CD14-positive monocyte (primary cell): ENCODE data around the gene RFX4. TPM values are rescaled to one million over a fixed set of nuclear protein-coding genes. Genes with fewer than 3 reads are reported as not detected.

ENCODE experiments used
- DNase-seq, 3 donors: peaks; one replicate each; pipeline ENCODE4 v3.0.0-alpha.2; 2011 to 2022
- H2AFZ ChIP-seq: 2 replicates; pipeline ENCODE4 v1.6.0; 2012; ENCODE audit warnings: mild to moderate bottlenecking, low read depth, low read length, inconsistent platforms; ENCODE audit not compliant: insufficient read depth, poor library complexity, severe bottlenecking
- H3K27ac ChIP-seq, 2 donors: 1 replicate in 1 of 2; 2 replicates in 1 of 2; pipeline ENCODE4 v1.5.1; 2012 to 2013; ENCODE audit warnings: low read length in 2 of 2, control low read depth in 1 of 2, inconsistent platforms in 1 of 2, low read depth in 1 of 2, mild to moderate bottlenecking in 1 of 2
- H3K27me3 ChIP-seq, 2 donors: one replicate each; pipeline versions ENCODE4 v1.6.0 to v1.6.1; 2011 to 2013; ENCODE audit warnings: low read length in 2 of 2; ENCODE audit not compliant: control insufficient read depth in 2 of 2, insufficient read depth in 2 of 2
- H3K36me3 ChIP-seq, 2 donors: replicated peaks in 1 of 2; 1 replicate in 1 of 2; 2 replicates in 1 of 2; pipeline versions ENCODE4 v1.5.1 to v1.6.1; 2012 to 2013; ENCODE audit warnings: low read length in 2 of 2, control low read depth in 1 of 2, inconsistent platforms in 1 of 2, mild to moderate bottlenecking in 1 of 2; ENCODE audit not compliant: insufficient read depth in 2 of 2, control insufficient read depth in 1 of 2
- H3K4me1 ChIP-seq, 2 donors: 1 replicate in 1 of 2; 2 replicates in 1 of 2; pipeline versions ENCODE4 v1.5.1 to v1.6.1; 2012 to 2013; ENCODE audit warnings: low read length in 2 of 2, control low read depth in 1 of 2, inconsistent platforms in 1 of 2, mild to moderate bottlenecking in 1 of 2, moderate library complexity in 1 of 2; ENCODE audit not compliant: insufficient read depth in 2 of 2, control insufficient read depth in 1 of 2
- H3K4me2 ChIP-seq: replicated peaks from 2 replicates; pipeline ENCODE3; 2012; ENCODE audit warnings: low read length, moderate library complexity, mild to moderate bottlenecking; ENCODE audit not compliant: poor library complexity, severe bottlenecking; ENCODE audit errors: extremely low read depth
- H3K4me3 ChIP-seq, 3 experiments: fragments of 200-600 bp in 1 of 3; sonication (generic) in 1 of 3; replicated peaks in 1 of 3; 1 replicate in 2 of 3; 2 replicates in 1 of 3; pipeline ENCODE4 v1.5.1; 2011 to 2013; ENCODE audit warnings: low read length in 3 of 3, mild to moderate bottlenecking in 3 of 3, control low read depth in 2 of 3, low read depth in 2 of 3, inconsistent platforms in 1 of 3, moderate library complexity in 1 of 3
- H3K79me2 ChIP-seq: 2 replicates; pipeline ENCODE4 v1.6.0; 2012; ENCODE audit warnings: mild to moderate bottlenecking, control low read depth, inconsistent platforms, low read length, moderate library complexity; ENCODE audit not compliant: insufficient read depth
- H3K9ac ChIP-seq: 2 replicates; pipeline ENCODE4 v1.6.0; 2017; ENCODE audit warnings: low read length, mild to moderate bottlenecking; ENCODE audit not compliant: insufficient read depth, poor library complexity, severe bottlenecking
- H3K9me3 ChIP-seq, 2 donors: replicated peaks in 1 of 2; 1 replicate in 1 of 2; 2 replicates in 1 of 2; pipeline versions ENCODE4 v1.5.1 to v1.6.1; 2012 to 2013; ENCODE audit warnings: low read length in 2 of 2, control low read depth in 1 of 2; ENCODE audit not compliant: control insufficient read depth in 1 of 2, insufficient read depth in 1 of 2
- H4K20me1 ChIP-seq: 2 replicates; pipeline ENCODE4 v1.6.0; 2012; ENCODE audit warnings: mild to moderate bottlenecking, low read length, control low read depth, moderate library complexity; ENCODE audit not compliant: insufficient read depth
- H3K27ac Mint-ChIP-seq, 7 donors: one replicate each; pipeline ENCODE4 v1.8.0; 2020; ENCODE audit warnings: mild to moderate bottlenecking in 7 of 7, mixed read lengths in 7 of 7, moderate library complexity in 6 of 7, inconsistent platforms in 2 of 7
- H3K27me3 Mint-ChIP-seq, 3 donors: one replicate each; pipeline ENCODE4 v1.8.0; 2021 to 2022; ENCODE audit warnings: low read depth in 3 of 3, mild to moderate bottlenecking in 3 of 3, mixed read lengths in 3 of 3, moderate library complexity in 3 of 3, inconsistent platforms in 1 of 3
- H3K36me3 Mint-ChIP-seq, 2 donors: one replicate each; pipeline ENCODE4 v1.8.0; 2020; ENCODE audit warnings: mixed read lengths in 2 of 2, inconsistent platforms in 1 of 2, mild to moderate bottlenecking in 1 of 2
- H3K4me1 Mint-ChIP-seq: one replicate; pipeline ENCODE4 v1.8.0; 2020; ENCODE audit warnings: mild to moderate bottlenecking, mixed read lengths
- H3K4me3 Mint-ChIP-seq, 2 donors: one replicate each; pipeline ENCODE4 v1.8.0; 2020; ENCODE audit warnings: mild to moderate bottlenecking in 2 of 2, mixed read lengths in 2 of 2, moderate library complexity in 1 of 2
- H3K9me3 Mint-ChIP-seq, 7 donors: one replicate each; pipeline ENCODE4 v1.8.0; 2020 to 2022; ENCODE audit warnings: mixed read lengths in 7 of 7, mild to moderate bottlenecking in 6 of 7, moderate library complexity in 6 of 7, inconsistent platforms in 2 of 7
- CTCF ChIP-seq: fragments of 200-600 bp; IDR thresholded peaks from one replicate; pipeline ENCODE4 v1.8.0; 2022; ENCODE audit warnings: antibody characterized with exemption, mild to moderate bottlenecking
- WGBS: methylation state at CpG from one replicate; pipeline ENCODE4 v1.1.5; 2013; ENCODE audit warnings: missing lambda C conversion rate; ENCODE audit not compliant: insufficient coverage; 5-methylcytosine and 5-hydroxymethylcytosine counted together
- intact Hi-C, 2 donors: fragments of 100-400 bp; cut with micrococcal nuclease; formaldehyde crosslinking; loops; one replicate each; pipeline versions ENCODE4 v1.15.0 to v1.15.1; 2023
- polyA plus RNA-seq, 3 donors: library from polyadenylated mRNA; depleted of rRNA in 1 of 3; unstranded in 2 of 3; stranded (reverse) in 1 of 3; fragments of 300-500 nt in 2 of 3; fragments of >200 nt in 1 of 3; fragmentation: Illumina TruSeq in 2 of 3; gene quantifications; 1 replicate in 2 of 3; 2 replicates in 1 of 3; pipeline ENCODE4 v1.2.3, GENCODE V29; 2012 to 2021

Gene RFX4
- polyA plus RNA-seq, 3 donors, result not detected

- Histone ChIP-seq H3K9me3 (no peaks in the 10 kb centered on the region), H3K4me1 (no peaks in the 10 kb centered on the region), H3K36me3 (no peaks in the 10 kb centered on the region), H2AFZ (no peak overlapping the region), H3K27me3 (peaks cover 37 to 38% of the 10 kb centered on the region in 2 donors), H3K79me2 (no peaks in the 10 kb centered on the region), H3K4me2 (no peak overlapping the region), H3K4me3 (no peak overlapping the region), H3K9ac (no peak overlapping the region), H3K27ac (no peak overlapping the region), H4K20me1 (no peaks in the 10 kb centered on the region)
- WGBS, result no CpG with 5 or more reads among the region's 2 CpGs
- no peaks in the 10 kb centered on the region for H3K9me3 Mint-ChIP-seq
- no peak overlapping the region for H3K27ac Mint-ChIP-seq
- no peaks in the 10 kb centered on the region for H3K36me3 Mint-ChIP-seq
- TF ChIP-seq CTCF, result no peak
- H3K4me1 Mint-ChIP-seq, result no peaks in the 10 kb centered on the region
- no peak for DNase-seq
- H3K4me3 Mint-ChIP-seq, result peak overlapping the region in 1 of 2 donors; percentile 33
- intact Hi-C loops, result no loop called here
- H3K27me3 Mint-ChIP-seq, result peaks cover 32 to 43% (median 42%) of the 10 kb centered on the region in 3 donors
Measured at GRCh38 chr12:106767206-106767605, 184.4 kb downstream of the RFX4 start.

GRCh38 chr12:106767954-106768822 is 185.4 kb downstream of the RFX4 start:
- Histone ChIP-seq H3K4me3 (no peak overlapping the region), H4K20me1 (no peaks in the 10 kb centered on the region), H3K4me1 (no peaks in the 10 kb centered on the region), H2AFZ (no peak overlapping the region), H3K36me3 (no peaks in the 10 kb centered on the region), H3K9ac (no peak overlapping the region), H3K27ac (no peak overlapping the region), H3K79me2 (no peaks in the 10 kb centered on the region), H3K4me2 (no peak overlapping the region), H3K9me3 (no peaks in the 10 kb centered on the region), H3K27me3 (peaks cover 37 to 41% of the 10 kb centered on the region in 2 donors)
- Mint-ChIP-seq H3K27ac (no peak overlapping the region), H3K9me3 (peaks cover 0 to under 1% (median 0%) of the 10 kb centered on the region in 7 donors), H3K4me1 (no peaks in the 10 kb centered on the region), H3K4me3 (peak overlapping the region in 1 of 2 donors; percentile 51), H3K27me3 (peaks cover 37 to 43% (median 42%) of the 10 kb centered on the region in 3 donors), H3K36me3 (no peaks in the 10 kb centered on the region)
- DNase-seq, result no peak
- no peak for TF ChIP-seq CTCF
- 17% methylated on average over 1 of the region's 9 CpGs for WGBS
- intact Hi-C loops, result no loop called here
